ENCODE data around the gene CTSZ. TPM values are rescaled to one million over a fixed set of nuclear protein-coding genes. Genes with fewer than 3 reads are reported as not detected.
A peak's percentile ranks its signal among the peaks of the same experiment; 100 is the strongest.
"Not testable (repeated sequence)": the region's sequence is repeated elsewhere in the genome, so short reads cannot be mapped to it uniquely, and the experiment has no call there.

Gene CTSZ
- total and polyA plus RNA-seq, 2 experiments from 2014 or later = 3.7 to 71.3 TPM

DNA sequence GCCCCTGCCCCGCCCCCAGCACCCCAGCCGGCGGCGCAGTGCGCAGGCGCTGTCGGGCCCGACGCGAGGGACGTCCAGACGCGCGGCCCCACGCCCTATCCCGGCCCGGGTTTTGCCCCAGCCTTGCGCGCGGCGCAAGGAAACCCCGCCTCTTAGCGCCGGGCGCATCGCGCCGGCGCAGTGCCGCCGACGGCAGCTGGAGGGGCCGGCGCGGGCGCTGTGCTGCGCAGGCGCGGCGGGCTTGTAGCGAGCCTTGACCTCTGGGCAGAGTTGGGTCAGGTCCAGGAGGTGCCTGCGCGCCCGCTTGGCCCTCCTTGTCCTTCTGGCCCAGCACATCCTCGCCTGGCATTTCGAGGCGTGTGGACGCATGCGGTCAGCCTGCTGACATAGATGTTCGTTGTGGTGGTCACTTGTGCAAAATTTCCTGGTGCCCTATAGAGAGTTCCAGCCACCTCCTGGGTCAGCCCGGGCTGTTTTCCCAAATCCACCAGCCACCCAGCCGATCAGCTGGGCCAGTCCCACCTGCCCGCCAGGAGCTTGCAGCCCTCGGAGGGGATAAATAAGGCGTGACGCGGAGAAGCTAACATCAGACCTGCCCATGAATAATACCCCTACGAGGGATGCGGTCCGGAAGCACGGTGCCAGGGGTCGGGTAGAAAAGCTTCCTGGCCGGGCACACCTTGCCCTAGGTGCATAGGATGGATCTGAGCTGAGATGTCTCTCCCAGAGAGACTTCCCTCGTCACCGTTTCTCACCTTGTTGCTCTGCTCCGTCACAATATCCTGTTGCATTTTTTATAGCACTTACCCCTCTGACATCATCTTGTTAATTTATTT, 36.0 kb upstream of the CTSZ start:
- peaks cover 2% of the 10 kb centered on the region for H3K36me3 ChIP-seq
- H3K4me1 ChIP-seq (ENCODE audit: low read depth) = no peaks in the 10 kb centered on the region
- H3K4me3 ChIP-seq = peak overlapping the region; percentile 58
- peak overlapping the region; percentile 28 for H3K27ac ChIP-seq
- peak; percentile 94 for DNase-seq (ENCODE audit: low read depth in 1 of 2, low spot score in 1 of 2)
- TF ChIP-seq, protein P1, sequence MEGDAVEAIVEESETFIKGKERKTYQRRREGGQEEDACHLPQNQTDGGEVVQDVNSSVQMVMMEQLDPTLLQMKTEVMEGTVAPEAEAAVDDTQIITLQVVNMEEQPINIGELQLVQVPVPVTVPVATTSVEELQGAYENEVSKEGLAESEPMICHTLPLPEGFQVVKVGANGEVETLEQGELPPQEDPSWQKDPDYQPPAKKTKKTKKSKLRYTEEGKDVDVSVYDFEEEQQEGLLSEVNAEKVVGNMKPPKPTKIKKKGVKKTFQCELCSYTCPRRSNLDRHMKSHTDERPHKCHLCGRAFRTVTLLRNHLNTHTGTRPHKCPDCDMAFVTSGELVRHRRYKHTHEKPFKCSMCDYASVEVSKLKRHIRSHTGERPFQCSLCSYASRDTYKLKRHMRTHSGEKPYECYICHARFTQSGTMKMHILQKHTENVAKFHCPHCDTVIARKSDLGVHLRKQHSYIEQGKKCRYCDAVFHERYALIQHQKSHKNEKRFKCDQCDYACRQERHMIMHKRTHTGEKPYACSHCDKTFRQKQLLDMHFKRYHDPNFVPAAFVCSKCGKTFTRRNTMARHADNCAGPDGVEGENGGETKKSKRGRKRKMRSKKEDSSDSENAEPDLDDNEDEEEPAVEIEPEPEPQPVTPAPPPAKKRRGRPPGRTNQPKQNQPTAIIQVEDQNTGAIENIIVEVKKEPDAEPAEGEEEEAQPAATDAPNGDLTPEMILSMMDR (IDR thresholded peaks at IDR 0.05; ENCODE audit: low read depth, low read length) = no peak
- H3K27me3 ChIP-seq = no peaks in the 10 kb centered on the region
- H3K9me3 ChIP-seq (ENCODE audit: low read depth) = no peaks in the 10 kb centered on the region

DNA sequence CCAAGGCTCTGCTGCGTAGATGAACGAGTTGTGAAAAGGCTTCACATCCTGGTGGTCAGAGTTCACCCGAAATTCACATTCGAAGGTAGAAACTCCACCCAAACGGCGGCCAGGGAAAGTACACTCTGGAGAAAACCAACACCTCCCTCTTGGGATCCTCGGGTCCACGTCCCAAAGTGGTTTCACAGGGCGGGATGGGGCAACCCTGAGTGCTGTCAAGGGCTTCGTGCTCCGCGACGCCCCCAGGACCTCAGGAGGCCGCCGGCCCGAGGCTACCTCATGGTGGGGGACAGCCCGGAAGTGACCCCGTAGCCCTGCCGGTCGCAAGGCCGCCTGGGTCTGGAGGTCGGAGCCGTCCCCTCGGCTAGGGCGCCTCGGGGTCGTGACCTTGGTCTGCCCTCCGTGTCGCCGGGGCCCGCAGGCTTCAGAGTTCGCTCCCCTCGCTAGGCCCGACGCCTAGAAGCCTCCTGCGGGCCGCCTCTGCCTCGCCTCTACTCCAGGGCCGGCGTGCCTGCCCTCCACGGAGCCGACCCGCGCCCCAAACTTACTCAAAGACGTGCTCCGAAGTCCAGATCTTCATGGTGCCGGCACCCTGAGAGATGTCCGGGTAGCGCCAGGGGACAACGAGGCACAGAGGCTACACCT, 35.2 kb upstream of the CTSZ start, which contains the start of gene PRELID3B:
Gene PRELID3B (minus strand): TSS at position 636 of the 645 bp plus-strand sequence. CDS start 56 bp downstream, at position 580.
- no peaks in the 10 kb centered on the region for H3K9me3 ChIP-seq (ENCODE audit: low read depth)
- H3K27ac ChIP-seq = peak within 1 kb of the TSS; percentile 28
- peaks cover 9% of the 10 kb centered on the region for H3K36me3 ChIP-seq
- TF ChIP-seq, protein P1 (IDR thresholded peaks at IDR 0.05; ENCODE audit: low read depth, low read length) = no peak
- peak within 1 kb of the TSS; percentile 58 for H3K4me3 ChIP-seq
- DNase-seq (ENCODE audit: low read depth in 1 of 2, low spot score in 1 of 2) = peak in 1 of 2 donors; percentile 24
- H3K27me3 ChIP-seq = no peaks in the 10 kb centered on the region
- H3K4me1 ChIP-seq (ENCODE audit: low read depth) = no peaks in the 10 kb centered on the region

DNA sequence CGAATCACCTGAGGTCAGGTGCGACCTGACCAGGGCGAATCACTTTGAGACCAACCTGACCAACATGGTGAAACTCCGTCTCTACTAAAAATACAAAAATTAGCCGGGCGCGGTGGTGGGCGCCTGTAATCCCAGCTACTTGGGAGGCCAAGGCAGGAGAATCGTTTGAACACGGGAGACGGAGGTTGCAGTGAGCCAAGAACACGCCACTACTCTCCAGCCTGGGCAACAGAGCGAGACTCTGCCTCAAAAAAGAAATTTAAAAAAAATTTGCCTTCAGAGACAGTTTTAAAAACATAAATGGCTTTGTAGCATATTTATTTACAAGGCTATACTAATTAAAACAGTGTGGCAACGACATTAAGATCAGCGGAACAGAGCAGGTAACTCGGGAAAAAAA, 34.4 kb upstream of the CTSZ start:
- DNase-seq (ENCODE audit: low read depth in 1 of 2, low spot score in 1 of 2); H3K4me1 ChIP-seq (ENCODE audit: low read depth); H3K27me3 ChIP-seq; H3K9me3 ChIP-seq (ENCODE audit: low read depth); H3K27ac ChIP-seq: not testable (repeated sequence)
- Histone ChIP-seq H3K36me3 (peaks cover 15% of the 10 kb centered on the region), H3K4me3 (peak overlapping the region; percentile 58)

DNA sequence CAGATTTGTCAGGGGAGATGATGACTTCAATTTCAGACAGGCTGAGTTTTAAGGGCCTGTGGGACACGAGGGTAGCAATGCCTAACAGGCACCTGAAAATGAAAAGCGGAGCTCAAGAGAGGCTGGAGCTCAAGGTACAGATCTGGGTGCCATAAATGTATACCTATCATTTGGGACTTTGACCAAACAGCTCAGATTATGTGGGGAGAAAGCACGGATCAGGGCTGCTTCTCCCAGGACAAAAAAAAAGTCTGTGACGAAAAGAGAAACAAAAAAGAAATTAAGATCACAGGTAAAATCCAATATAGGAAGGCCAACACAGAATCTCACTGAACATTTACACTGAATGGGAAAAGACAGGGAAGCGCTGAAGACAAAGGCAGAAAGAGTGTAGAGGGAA, 33.6 kb upstream of the CTSZ start:
- H3K4me3 ChIP-seq = no peak overlapping the region
- no peaks in the 10 kb centered on the region for H3K9me3 ChIP-seq (ENCODE audit: low read depth)
- no peaks in the 10 kb centered on the region for H3K27me3 ChIP-seq
- TF ChIP-seq, protein P1 (IDR thresholded peaks at IDR 0.05; ENCODE audit: low read depth, low read length) = no peak
- no peak overlapping the region for H3K27ac ChIP-seq
- peaks cover 23% of the 10 kb centered on the region for H3K36me3 ChIP-seq
- DNase-seq (ENCODE audit: low read depth in 1 of 2, low spot score in 1 of 2) = no peak
- no peaks in the 10 kb centered on the region for H3K4me1 ChIP-seq (ENCODE audit: low read depth)

DNA sequence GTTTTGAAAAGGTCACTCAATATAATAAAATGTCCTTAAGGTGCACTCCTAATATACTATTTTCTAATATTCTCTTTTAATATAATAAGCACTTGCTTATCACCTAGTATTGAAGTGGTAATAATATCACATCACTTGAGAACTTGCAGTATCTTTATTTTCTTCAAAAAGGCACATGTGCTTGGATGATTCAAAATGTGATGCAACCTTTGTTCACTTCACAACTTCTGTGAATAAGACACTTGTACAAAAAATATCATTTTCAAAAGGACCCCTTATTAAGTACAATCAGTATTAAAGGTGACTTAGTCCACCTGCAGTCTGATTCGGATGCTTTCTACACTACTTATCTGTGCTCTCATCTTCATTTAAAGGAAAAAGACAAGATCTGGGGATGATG, 32.2 kb upstream of the CTSZ start:
- Histone ChIP-seq H3K4me3 (no peak overlapping the region), H3K36me3 (peaks cover 30% of the 10 kb centered on the region)
- TF ChIP-seq, protein P1 (IDR thresholded peaks at IDR 0.05; ENCODE audit: low read depth, low read length) = no peak

DNA sequence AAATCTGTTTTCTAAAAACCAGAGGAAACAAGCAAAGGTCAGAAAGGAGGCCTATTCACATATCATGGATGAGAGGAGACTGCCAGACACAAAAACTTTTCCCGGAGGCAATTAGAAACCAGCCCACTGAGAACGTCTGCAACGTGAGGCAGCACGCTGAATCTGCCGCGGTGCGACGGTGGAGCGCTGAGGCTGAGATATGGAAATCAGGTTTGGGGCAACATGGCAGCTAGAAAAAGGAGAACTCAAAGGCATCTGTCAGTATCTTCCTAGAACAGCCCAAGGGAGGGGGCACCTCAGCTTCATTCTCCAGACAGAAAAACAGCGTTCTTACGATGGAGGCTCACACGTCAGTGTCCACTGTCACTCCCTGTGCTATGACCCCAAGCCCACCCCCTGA, 30.3 kb upstream of the CTSZ start:
- Histone ChIP-seq H3K4me3 (no peak overlapping the region), H3K27ac (no peak overlapping the region), H3K9me3 (ENCODE audit: low read depth) (no peaks in the 10 kb centered on the region), H3K4me1 (ENCODE audit: low read depth) (peaks cover 7% of the 10 kb centered on the region), H3K36me3 (peaks cover 30% of the 10 kb centered on the region), H3K27me3 (no peaks in the 10 kb centered on the region)
- TF ChIP-seq, protein P1 (IDR thresholded peaks at IDR 0.05; ENCODE audit: low read depth, low read length) = no peak
- no peak for DNase-seq (ENCODE audit: low read depth in 1 of 2, low spot score in 1 of 2)

More for the DNA sequence above, 32.2 kb upstream of the CTSZ start:
- Histone ChIP-seq H3K27ac (no peak overlapping the region), H3K4me1 (ENCODE audit: low read depth) (no peaks in the 10 kb centered on the region), H3K27me3 (no peaks in the 10 kb centered on the region), H3K9me3 (ENCODE audit: low read depth) (no peaks in the 10 kb centered on the region)
- DNase-seq (ENCODE audit: low read depth in 1 of 2, low spot score in 1 of 2) = peak in 1 of 2 donors; percentile 37
